Measurements from ENCODE around the gene C15orf61. TPM values are rescaled to one million over a fixed set of nuclear protein-coding genes. Genes with fewer than 3 reads are reported as not detected.

Gene C15orf61
- total RNA-seq, 1 experiment from 2014 or later: 10.5 TPM

DNA sequence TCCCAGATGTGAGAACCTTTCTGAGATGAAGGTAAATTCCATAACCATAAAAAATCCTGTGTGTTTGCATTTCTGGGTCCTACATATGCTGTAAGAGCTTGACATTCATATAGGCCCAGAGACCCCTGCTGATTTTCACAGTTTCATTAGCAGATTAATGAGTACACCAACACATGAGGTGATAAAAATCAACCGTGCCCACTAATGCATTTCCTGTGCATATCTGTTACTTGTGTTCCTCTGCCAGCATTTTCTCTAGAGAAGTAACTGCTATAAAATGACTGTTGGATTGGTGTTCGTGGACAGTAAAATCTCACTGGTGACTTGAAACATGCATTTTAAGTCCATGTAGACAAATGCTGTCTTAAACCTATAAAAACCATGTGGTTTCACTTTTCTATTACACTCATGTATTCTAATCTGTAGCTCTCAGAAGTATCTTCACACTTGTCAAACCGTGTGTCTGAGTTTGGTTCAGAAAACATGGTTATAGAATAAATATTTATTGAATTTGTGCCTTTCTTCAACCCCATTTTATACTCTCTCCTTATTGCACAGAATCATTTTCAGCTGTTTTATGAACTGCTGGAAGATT, 36.1 kb downstream of the C15orf61 start:
- Mint-ChIP-seq H3K4me1 (ENCODE audit: low read depth, unreplicated experiment) (no peaks in the 10 kb centered on the region), H3K27ac (ENCODE audit: unreplicated experiment) (no peak overlapping the region), H3K4me3 (ENCODE audit: unreplicated experiment) (no peak overlapping the region), H3K36me3 (ENCODE audit: insufficient read depth, unreplicated experiment) (no peaks in the 10 kb centered on the region), H3K27me3 (ENCODE audit: insufficient read depth, unreplicated experiment) (no peaks in the 10 kb centered on the region), H3K9me3 (ENCODE audit: unreplicated experiment) (no peaks in the 10 kb centered on the region)
- H3K9me3 ChIP-seq: peaks cover 5% of the 10 kb centered on the region; the same call in 1 of the 2 replicates
- no peaks in the 10 kb centered on the region for H3K27me3 ChIP-seq (replicated peaks; ENCODE audit: control insufficient read depth, insufficient read depth, low read length)
- H3K36me3 ChIP-seq (ENCODE audit: control insufficient read depth, insufficient read depth, low read length): peaks cover 2% of the 10 kb centered on the region
- intact Hi-C loops (cut with micrococcal nuclease; ENCODE audit: unreplicated experiment): no loop called here
- TF ChIP-seq, protein P1, sequence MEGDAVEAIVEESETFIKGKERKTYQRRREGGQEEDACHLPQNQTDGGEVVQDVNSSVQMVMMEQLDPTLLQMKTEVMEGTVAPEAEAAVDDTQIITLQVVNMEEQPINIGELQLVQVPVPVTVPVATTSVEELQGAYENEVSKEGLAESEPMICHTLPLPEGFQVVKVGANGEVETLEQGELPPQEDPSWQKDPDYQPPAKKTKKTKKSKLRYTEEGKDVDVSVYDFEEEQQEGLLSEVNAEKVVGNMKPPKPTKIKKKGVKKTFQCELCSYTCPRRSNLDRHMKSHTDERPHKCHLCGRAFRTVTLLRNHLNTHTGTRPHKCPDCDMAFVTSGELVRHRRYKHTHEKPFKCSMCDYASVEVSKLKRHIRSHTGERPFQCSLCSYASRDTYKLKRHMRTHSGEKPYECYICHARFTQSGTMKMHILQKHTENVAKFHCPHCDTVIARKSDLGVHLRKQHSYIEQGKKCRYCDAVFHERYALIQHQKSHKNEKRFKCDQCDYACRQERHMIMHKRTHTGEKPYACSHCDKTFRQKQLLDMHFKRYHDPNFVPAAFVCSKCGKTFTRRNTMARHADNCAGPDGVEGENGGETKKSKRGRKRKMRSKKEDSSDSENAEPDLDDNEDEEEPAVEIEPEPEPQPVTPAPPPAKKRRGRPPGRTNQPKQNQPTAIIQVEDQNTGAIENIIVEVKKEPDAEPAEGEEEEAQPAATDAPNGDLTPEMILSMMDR (IDR thresholded peaks at IDR 0.05; ENCODE audit: insufficient read depth in 1 of 2, low read depth in 1 of 2, low read length in 1 of 2, severe bottlenecking in 1 of 2, unreplicated experiment in 1 of 2): no peak
- DNase-seq: no peak
- no peaks in the 10 kb centered on the region for H3K4me1 ChIP-seq
- BruUV-seq (replicated peaks): no TSS peak
- ChIA-PET CTCF (no interaction called here), POLR2A (no interaction called here)
- H3K4me3 ChIP-seq (ENCODE audit: low read depth, low read length): no peak overlapping the region

DNA sequence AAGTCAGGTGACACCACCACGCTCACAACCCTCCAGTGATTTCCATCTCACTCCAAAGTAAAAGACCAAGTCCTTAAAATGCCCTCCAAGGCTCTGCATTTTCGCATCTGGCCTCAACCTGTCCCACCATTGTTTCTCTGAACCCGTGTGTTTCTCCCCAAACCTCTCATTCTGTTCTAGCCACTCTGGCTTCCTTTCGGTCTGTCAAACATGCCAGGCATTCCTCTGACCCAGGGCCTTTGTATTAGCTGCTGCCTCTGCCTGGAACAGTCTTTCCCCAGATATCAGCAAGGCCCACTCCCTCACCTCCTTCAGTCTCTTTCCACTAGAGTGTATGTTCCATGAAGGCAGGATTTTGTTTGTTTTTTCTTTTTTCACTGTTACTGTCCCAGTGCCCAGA, 37.6 kb downstream of the C15orf61 start:
- no TSS peak for BruUV-seq (replicated peaks)
- no peaks in the 10 kb centered on the region for H3K9me3 Mint-ChIP-seq (ENCODE audit: unreplicated experiment)
- Histone ChIP-seq H3K9me3 (peaks cover 5% of the 10 kb centered on the region; the same call in 1 of the 2 replicates), H3K4me1 (no peaks in the 10 kb centered on the region), H3K27me3 (replicated peaks; ENCODE audit: control insufficient read depth, insufficient read depth, low read length) (no peaks in the 10 kb centered on the region), H3K4me3 (ENCODE audit: low read depth, low read length) (no peak overlapping the region), H3K36me3 (ENCODE audit: control insufficient read depth, insufficient read depth, low read length) (peaks cover 2% of the 10 kb centered on the region)
- H3K4me3 Mint-ChIP-seq (ENCODE audit: unreplicated experiment): no peak overlapping the region
- H3K36me3 Mint-ChIP-seq (ENCODE audit: insufficient read depth, unreplicated experiment): no peaks in the 10 kb centered on the region
- ChIA-PET POLR2A (no interaction called here), CTCF (no interaction called here)
- H3K27ac Mint-ChIP-seq (ENCODE audit: unreplicated experiment): no peak overlapping the region
- H3K4me1 Mint-ChIP-seq (ENCODE audit: low read depth, unreplicated experiment): no peaks in the 10 kb centered on the region
- intact Hi-C loops (cut with micrococcal nuclease; ENCODE audit: unreplicated experiment): no loop called here
- DNase-seq: no peak
- TF ChIP-seq, protein P1 (IDR thresholded peaks at IDR 0.05; ENCODE audit: insufficient read depth in 1 of 2, low read depth in 1 of 2, low read length in 1 of 2, severe bottlenecking in 1 of 2, unreplicated experiment in 1 of 2): no peak
- no peaks in the 10 kb centered on the region for H3K27me3 Mint-ChIP-seq (ENCODE audit: insufficient read depth, unreplicated experiment)

DNA sequence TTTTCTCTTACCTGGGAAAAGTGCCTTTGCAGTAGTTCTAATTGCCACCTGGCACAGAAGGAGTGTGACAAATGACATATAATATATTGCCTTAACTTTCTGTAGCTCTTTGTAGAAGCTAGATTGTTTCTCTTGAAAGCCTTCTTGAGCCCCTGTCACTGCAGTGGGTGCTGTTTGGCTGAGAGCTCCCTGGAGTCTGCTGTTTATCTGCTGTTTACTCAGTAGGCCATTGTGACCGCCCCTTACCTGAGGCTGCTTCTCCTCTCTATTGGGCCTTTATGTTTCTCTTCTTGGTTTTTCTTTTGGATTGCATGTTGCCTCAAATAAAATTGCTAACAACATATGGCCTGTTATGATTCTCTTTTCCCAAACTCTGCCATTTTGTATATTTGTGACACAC, 38.2 kb downstream of the C15orf61 start:
- H3K27ac Mint-ChIP-seq (ENCODE audit: unreplicated experiment): no peak overlapping the region
- intact Hi-C loops (cut with micrococcal nuclease; ENCODE audit: unreplicated experiment): no loop called here
- TF ChIP-seq, protein P1 (IDR thresholded peaks at IDR 0.05; ENCODE audit: insufficient read depth in 1 of 2, low read depth in 1 of 2, low read length in 1 of 2, severe bottlenecking in 1 of 2, unreplicated experiment in 1 of 2): no peak
- ChIA-PET POLR2A (interaction anchor here (0.8 kb wide), 1 partner anchor 38 kb away, joined by 3 read pairs; the partner anchor contains the start of gene C15orf61), CTCF (no interaction called here)
- H3K4me1 Mint-ChIP-seq (ENCODE audit: low read depth, unreplicated experiment): no peaks in the 10 kb centered on the region
- Histone ChIP-seq H3K27me3 (replicated peaks; ENCODE audit: control insufficient read depth, insufficient read depth, low read length) (no peaks in the 10 kb centered on the region), H3K36me3 (ENCODE audit: control insufficient read depth, insufficient read depth, low read length) (peaks cover 2% of the 10 kb centered on the region), H3K9me3 (peaks cover 5% of the 10 kb centered on the region; the same call in 1 of the 2 replicates), H3K4me1 (no peaks in the 10 kb centered on the region), H3K4me3 (ENCODE audit: low read depth, low read length) (no peak overlapping the region)
- no TSS peak for BruUV-seq (replicated peaks)
- H3K36me3 Mint-ChIP-seq (ENCODE audit: insufficient read depth, unreplicated experiment): no peaks in the 10 kb centered on the region
- H3K4me3 Mint-ChIP-seq (ENCODE audit: unreplicated experiment): no peak overlapping the region
- no peak for DNase-seq
- H3K9me3 Mint-ChIP-seq (ENCODE audit: unreplicated experiment): no peaks in the 10 kb centered on the region
- no peaks in the 10 kb centered on the region for H3K27me3 Mint-ChIP-seq (ENCODE audit: insufficient read depth, unreplicated experiment)
